Measurements from ENCODE around the gene HINFP. TPM values are rescaled to one million over a fixed set of nuclear protein-coding genes. Genes with fewer than 3 reads are reported as not detected.
A peak's percentile ranks its signal among the peaks of the same experiment; 100 is the strongest.
"Not testable (repeated sequence)": the region's sequence is repeated elsewhere in the genome, so short reads cannot be mapped to it uniquely, and the experiment has no call there.

The HINFP gene
- total and polyA plus RNA-seq, 5 experiments from 2014 or later, result 7.3 to 68.6 (median 24.9) TPM

GRCh38 chr11:119125821-119126220, 4.4 kb downstream of the HINFP start:
- no peak overlapping the region for H3K4me3 Mint-ChIP-seq
- H3K27me3 Mint-ChIP-seq, result no peaks in the 10 kb centered on the region
- POLR2A ChIA-PET, result interaction anchor here (1.0 kb wide), 1 partner anchor 10 kb away, joined by 3 read pairs; no protein-coding TSS in a partner anchor
- peaks cover 16 to 39% (median 32%) of the 10 kb centered on the region in 4 donors for H3K4me1 Mint-ChIP-seq
- H3K27ac Mint-ChIP-seq, result peak overlapping the region in 1 of 10 donors; percentile 29
- ATAC-seq (no peak), DNase-seq (no peak)
- peaks cover 3 to 55% (median 5%) of the 10 kb centered on the region in 3 donors for H3K36me3 Mint-ChIP-seq
- H3K9me3 Mint-ChIP-seq, result no peaks in the 10 kb centered on the region

- Mint-ChIP-seq H3K9me3 (no peaks in the 10 kb centered on the region), H3K4me3 (no peak overlapping the region), H3K27ac (peak overlapping the region in 6 of 10 donors; percentile 3 to 72 (median 59)), H3K27me3 (no peaks in the 10 kb centered on the region), H3K36me3 (peaks cover 3 to 64% (median 7%) of the 10 kb centered on the region in 3 donors), H3K4me1 (peaks cover 14 to 33% (median 28%) of the 10 kb centered on the region in 4 donors)
- DNase-seq (no peak), ATAC-seq (no peak)
- POLR2A ChIA-PET, result interaction anchor here (0.7 to 1.0 kb wide), 3 partner anchors 11 to 512 kb away, joined by 3 to 5 read pairs (median 3); no protein-coding TSS in a partner anchor
Measured at GRCh38 chr11:119126675-119127268, 5.4 kb downstream of the HINFP start.

GRCh38 chr11:119130662-119131061, 9.3 kb downstream of the HINFP start:
- DNase-seq (no peak), ATAC-seq (no peak)
- no peaks in the 10 kb centered on the region for H3K9me3 Mint-ChIP-seq
- peak overlapping the region in 1 of 10 donors; percentile 15 for H3K27ac Mint-ChIP-seq
- H3K36me3 Mint-ChIP-seq, result peaks cover 3 to 78% (median 18%) of the 10 kb centered on the region in 3 donors
- H3K4me1 Mint-ChIP-seq, result peaks cover 7 to 20% (median 10%) of the 10 kb centered on the region in 4 donors
- H3K27me3 Mint-ChIP-seq, result no peaks in the 10 kb centered on the region
- no peak overlapping the region for H3K4me3 Mint-ChIP-seq
- POLR2A ChIA-PET, result no interaction called here

GRCh38 chr11:119134389-119134978, 13.1 kb downstream of the HINFP start:
- POLR2A ChIA-PET, result interaction anchor here (1.0 kb wide), 1 partner anchor 12 kb away, joined by 4 read pairs; the partner anchor contains the start of gene HINFP
- ATAC-seq (peak in 1 of 2 donors; percentile 35), DNase-seq (no peak)
- Mint-ChIP-seq H3K36me3 (peaks cover 3 to 55% (median 17%) of the 10 kb centered on the region in 3 donors), H3K27me3 (no peaks in the 10 kb centered on the region), H3K4me3 (no peak overlapping the region), H3K4me1 (peaks cover 0 to 8% (median 4%) of the 10 kb centered on the region in 4 donors), H3K27ac (peak overlapping the region in 1 of 10 donors; percentile 14), H3K9me3 (no peaks in the 10 kb centered on the region)

GRCh38 chr11:119139276-119139675, 17.9 kb downstream of the HINFP start:
- not testable (repeated sequence) for H3K9me3 Mint-ChIP-seq, H3K4me3 Mint-ChIP-seq, H3K4me1 Mint-ChIP-seq, ATAC-seq, DNase-seq, H3K27ac Mint-ChIP-seq, H3K36me3 Mint-ChIP-seq
- POLR2A ChIA-PET, result interaction anchor here (0.7 kb wide), 1 partner anchor 708 kb away, joined by 3 read pairs; no protein-coding TSS in a partner anchor
- H3K27me3 Mint-ChIP-seq, result peaks cover 5 to 11% (median 8%) of the 10 kb centered on the region in 5 donors

- POLR2A ChIA-PET, result no interaction called here
- no peak for ATAC-seq
- H3K4me3 Mint-ChIP-seq, result no peak overlapping the region
- peaks cover 14 to 41% (median 29%) of the 10 kb centered on the region in 5 donors for H3K27me3 Mint-ChIP-seq
- peaks cover 10 to 25% (median 17%) of the 10 kb centered on the region in 4 donors for H3K4me1 Mint-ChIP-seq
- no peak for DNase-seq
- H3K36me3 Mint-ChIP-seq, result peaks cover 0 to 2% (median 0%) of the 10 kb centered on the region in 3 donors
- peak overlapping the region in 1 of 10 donors; percentile 29 for H3K27ac Mint-ChIP-seq
- no peaks in the 10 kb centered on the region for H3K9me3 Mint-ChIP-seq
Measured at GRCh38 chr11:119144825-119145486, 23.6 kb downstream of the HINFP start.

- POLR2A ChIA-PET, result no interaction called here
- Mint-ChIP-seq H3K36me3 (peaks cover 0 to 2% (median 0%) of the 10 kb centered on the region in 3 donors), H3K9me3 (no peaks in the 10 kb centered on the region), H3K4me1 (peaks cover 10 to 25% (median 19%) of the 10 kb centered on the region in 4 donors), H3K4me3 (no peak overlapping the region), H3K27ac (no peak overlapping the region), H3K27me3 (peaks cover 14 to 41% (median 33%) of the 10 kb centered on the region in 5 donors)
- DNase-seq, result no peak
- no peak for ATAC-seq
Measured at GRCh38 chr11:119145551-119145950, 24.2 kb downstream of the HINFP start.

- Mint-ChIP-seq H3K4me1 (peaks cover 10 to 26% (median 21%) of the 10 kb centered on the region in 4 donors), H3K9me3 (no peaks in the 10 kb centered on the region), H3K4me3 (peak overlapping the region; percentile 52 to 85 (median 78)), H3K27ac (peak overlapping the region in 3 of 10 donors; percentile 9 to 55 (median 26)), H3K27me3 (peaks cover 16 to 41% (median 39%) of the 10 kb centered on the region in 5 donors), H3K36me3 (peaks cover 0 to 2% (median 0%) of the 10 kb centered on the region in 3 donors)
- ATAC-seq, result peak; percentile 47 to 76
- POLR2A ChIA-PET, result interaction anchor here (0.7 kb wide), 1 partner anchor 28 kb away, joined by 3 read pairs; no protein-coding TSS in a partner anchor
- peak in 3 of 10 donors; percentile 13 to 34 (median 30) for DNase-seq
Measured at GRCh38 chr11:119147604-119148333, 26.4 kb downstream of the HINFP start.

GRCh38 chr11:119148720-119149017, 27.3 kb downstream of the HINFP start:
- H3K27me3 Mint-ChIP-seq, result peaks cover 11 to 35% (median 33%) of the 10 kb centered on the region in 5 donors
- ATAC-seq, result no peak

GRCh38 chr11:119149018-119149785, 27.8 kb downstream of the HINFP start, which contains the start of gene ABCG4:
TSS of gene ABCG4 (plus strand) at chr11:119149052. CDS start at chr11:119149966, 914 bp downstream.
- peak within 1 kb of the TSS in 4 of 10 donors; percentile 9 to 55 (median 24) for H3K27ac Mint-ChIP-seq
- peak in 5 of 10 donors; percentile 23 to 38 (median 27) for DNase-seq
- H3K36me3 Mint-ChIP-seq, result no peaks in the 10 kb centered on the region
- H3K9me3 Mint-ChIP-seq, result no peaks in the 10 kb centered on the region
- H3K4me1 Mint-ChIP-seq, result peaks cover 10 to 25% (median 20%) of the 10 kb centered on the region in 4 donors
- peak; percentile 53 to 70 for ATAC-seq
- peak within 1 kb of the TSS; percentile 52 to 91 (median 78) for H3K4me3 Mint-ChIP-seq
- POLR2A ChIA-PET, result interaction anchor here (0.6 to 1.4 kb wide), 5 partner anchors 36 to 93 kb away, joined by 3 to 4 read pairs (median 3); partner anchors contain the start of genes DPAGT1 and HMBS
- H3K27me3 Mint-ChIP-seq, result peaks cover 9 to 33% (median 30%) of the 10 kb centered on the region in 5 donors

More at GRCh38 chr11:119148720-119149017, 27.3 kb downstream of the HINFP start:
- Mint-ChIP-seq H3K27ac (peak overlapping the region in 1 of 10 donors; percentile 21), H3K4me3 (peak overlapping the region; percentile 52 to 91 (median 77)), H3K9me3 (no peaks in the 10 kb centered on the region), H3K4me1 (peaks cover 10 to 25% (median 21%) of the 10 kb centered on the region in 4 donors), H3K36me3 (peaks cover 0 to under 1% (median 0%) of the 10 kb centered on the region in 3 donors)
- POLR2A ChIA-PET, result interaction anchor here (0.6 to 1.4 kb wide), 4 partner anchors 29 to 47 kb away, joined by 3 read pairs; partner anchors contain the start of gene DPAGT1
- no peak for DNase-seq

GRCh38 chr11:119149786-119150275, 28.5 kb downstream of the HINFP start:
- DNase-seq (no peak), ATAC-seq (peak in 1 of 2 donors; percentile 1)
- peaks cover 9 to 33% (median 27%) of the 10 kb centered on the region in 5 donors for H3K27me3 Mint-ChIP-seq
- H3K4me3 Mint-ChIP-seq, result peak overlapping the region; percentile 47 to 75 (median 64)
- POLR2A ChIA-PET, result interaction anchor here (0.6 to 1.4 kb wide), 6 partner anchors 22 to 133 kb away, joined by 3 to 5 read pairs (median 4); partner anchors contain the start of genes DPAGT1 and HMBS
- no peaks in the 10 kb centered on the region for H3K9me3 Mint-ChIP-seq
- peaks cover 10 to 25% (median 20%) of the 10 kb centered on the region in 4 donors for H3K4me1 Mint-ChIP-seq
- H3K36me3 Mint-ChIP-seq, result no peaks in the 10 kb centered on the region
- no peak overlapping the region for H3K27ac Mint-ChIP-seq
